Measurements from ENCODE around the gene PDIK1L. TPM values are rescaled to one million over a fixed set of nuclear protein-coding genes. Genes with fewer than 3 reads are reported as not detected.

PDIK1L gene
- total RNA-seq, 1 donor = 6.5 TPM

DNA sequence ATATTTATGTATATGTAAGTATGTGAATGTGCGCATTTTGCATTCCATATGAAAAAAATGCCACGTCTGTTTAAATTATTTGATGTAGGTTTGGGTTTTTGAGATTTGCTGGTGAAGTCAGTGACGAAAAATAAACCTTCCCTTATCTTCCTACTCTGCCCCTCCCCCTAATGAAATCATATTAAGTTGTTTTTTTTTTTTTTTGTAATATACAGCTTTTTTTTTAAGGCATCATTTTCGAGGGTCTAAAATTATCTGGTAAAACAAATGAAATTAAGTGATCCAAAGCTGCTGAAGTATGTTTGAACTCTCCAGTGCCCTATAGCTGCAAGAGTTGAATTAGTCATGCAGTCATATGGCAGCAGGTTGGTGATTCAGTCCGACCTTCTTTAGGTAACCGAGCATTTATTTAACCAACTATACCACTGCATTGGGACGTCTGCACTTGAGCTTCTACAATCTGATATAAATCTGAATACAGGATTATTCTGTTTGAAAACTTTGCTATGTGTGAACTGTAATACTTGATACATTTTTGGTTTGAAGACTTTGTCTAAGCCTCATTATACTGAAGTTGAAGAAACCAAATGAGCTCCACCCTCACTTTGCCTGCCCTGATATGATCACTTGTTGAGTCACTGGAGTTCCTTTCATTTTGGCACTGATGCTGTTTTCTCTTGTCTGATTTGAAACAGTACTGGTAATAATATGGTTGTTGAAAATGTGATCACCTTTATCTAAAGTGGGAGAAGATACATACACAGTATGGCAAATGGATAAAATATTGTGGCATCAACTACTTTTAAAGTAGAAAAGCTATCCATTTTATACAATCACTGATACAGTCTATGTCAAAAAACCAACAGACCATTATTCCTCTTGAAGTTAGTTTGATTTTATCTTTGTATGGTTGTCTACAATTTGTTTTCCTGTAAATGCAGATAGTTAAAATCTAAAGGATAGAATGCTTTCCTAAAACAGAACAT lies 11.7 kb downstream of the PDIK1L start:
- Histone ChIP-seq H3K4me3 (ENCODE audit: insufficient read depth, low read length) (peak overlapping the region; percentile 30), H3K4me1 (ENCODE audit: insufficient read depth, low read length) (peaks cover 39% of the 10 kb centered on the region), H3K4me2 (ENCODE audit: insufficient read depth, low read length) (peak overlapping the region; percentile 67), H2AFZ (ENCODE audit: low read length) (no peak overlapping the region), H3K27ac (ENCODE audit: low read depth, low read length) (peak overlapping the region; percentile 23), H3K9me3 (ENCODE audit: low read depth, low read length) (no peaks in the 10 kb centered on the region), H3K79me2 (ENCODE audit: insufficient read depth, low read length) (peaks cover 3% of the 10 kb centered on the region), H3K36me3 (ENCODE audit: insufficient read depth, low read length) (peaks cover 3% of the 10 kb centered on the region), H4K20me1 (ENCODE audit: insufficient read depth, low read length) (no peaks in the 10 kb centered on the region), H3K27me3 (ENCODE audit: insufficient read depth, low read length) (no peaks in the 10 kb centered on the region)
- peak; percentile 87 for DNase-seq (ENCODE audit: insufficient read length, low spot score, missing footprints)
- TF ChIP-seq, protein P1, sequence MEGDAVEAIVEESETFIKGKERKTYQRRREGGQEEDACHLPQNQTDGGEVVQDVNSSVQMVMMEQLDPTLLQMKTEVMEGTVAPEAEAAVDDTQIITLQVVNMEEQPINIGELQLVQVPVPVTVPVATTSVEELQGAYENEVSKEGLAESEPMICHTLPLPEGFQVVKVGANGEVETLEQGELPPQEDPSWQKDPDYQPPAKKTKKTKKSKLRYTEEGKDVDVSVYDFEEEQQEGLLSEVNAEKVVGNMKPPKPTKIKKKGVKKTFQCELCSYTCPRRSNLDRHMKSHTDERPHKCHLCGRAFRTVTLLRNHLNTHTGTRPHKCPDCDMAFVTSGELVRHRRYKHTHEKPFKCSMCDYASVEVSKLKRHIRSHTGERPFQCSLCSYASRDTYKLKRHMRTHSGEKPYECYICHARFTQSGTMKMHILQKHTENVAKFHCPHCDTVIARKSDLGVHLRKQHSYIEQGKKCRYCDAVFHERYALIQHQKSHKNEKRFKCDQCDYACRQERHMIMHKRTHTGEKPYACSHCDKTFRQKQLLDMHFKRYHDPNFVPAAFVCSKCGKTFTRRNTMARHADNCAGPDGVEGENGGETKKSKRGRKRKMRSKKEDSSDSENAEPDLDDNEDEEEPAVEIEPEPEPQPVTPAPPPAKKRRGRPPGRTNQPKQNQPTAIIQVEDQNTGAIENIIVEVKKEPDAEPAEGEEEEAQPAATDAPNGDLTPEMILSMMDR (IDR thresholded peaks at IDR 0.05; ENCODE audit: extremely low read depth, low read depth, low read length) = no peak

DNA sequence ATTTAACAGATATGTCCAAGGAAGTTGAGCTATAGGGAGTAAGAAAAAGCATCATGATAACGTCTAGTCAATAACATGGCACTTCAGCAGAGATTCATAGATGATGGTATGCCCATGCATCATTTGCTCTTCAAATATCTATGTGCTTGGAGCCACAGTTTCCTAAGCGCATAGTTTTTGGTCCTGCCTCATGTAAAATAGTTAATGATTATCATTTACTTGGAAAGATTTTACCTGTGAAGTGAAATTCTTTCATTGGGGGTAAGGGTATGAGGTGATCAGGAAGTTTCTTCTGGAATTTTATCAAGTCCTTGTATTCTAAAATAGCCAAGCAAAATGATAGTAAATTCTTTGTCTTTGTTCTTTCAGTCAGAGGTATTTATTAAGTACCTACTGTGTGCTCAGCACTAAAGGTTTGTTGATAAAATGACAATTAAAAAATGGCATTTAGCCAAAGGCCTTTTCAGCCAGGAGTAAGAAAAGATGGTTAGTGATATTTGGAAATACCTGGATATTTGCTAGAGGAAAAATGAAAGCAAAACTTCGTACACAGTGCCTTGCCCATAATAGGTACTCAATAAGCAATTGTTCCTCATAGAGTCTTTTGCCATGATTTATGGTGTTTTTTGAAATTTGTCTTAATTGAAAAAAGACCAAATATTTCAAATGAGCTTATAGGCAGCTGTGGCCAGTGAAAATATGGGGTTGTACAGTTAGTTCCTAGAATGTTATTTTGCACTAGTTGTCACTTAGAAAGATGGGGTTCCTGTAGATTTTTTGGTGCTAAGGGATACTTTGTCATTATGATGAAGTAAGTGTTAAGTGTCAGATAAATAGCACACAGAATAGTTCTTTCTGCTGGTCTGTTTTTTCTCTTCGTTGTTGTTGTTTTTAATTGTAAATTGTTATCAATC lies 13.1 kb downstream of the PDIK1L start:
- Histone ChIP-seq H3K79me2 (ENCODE audit: insufficient read depth, low read length) (no peaks in the 10 kb centered on the region), H3K4me1 (ENCODE audit: insufficient read depth, low read length) (peaks cover 39% of the 10 kb centered on the region), H3K36me3 (ENCODE audit: insufficient read depth, low read length) (peaks cover 3% of the 10 kb centered on the region), H2AFZ (ENCODE audit: low read length) (no peak overlapping the region), H3K27me3 (ENCODE audit: insufficient read depth, low read length) (no peaks in the 10 kb centered on the region), H3K9me3 (ENCODE audit: low read depth, low read length) (no peaks in the 10 kb centered on the region), H3K4me3 (ENCODE audit: insufficient read depth, low read length) (no peak overlapping the region), H3K27ac (ENCODE audit: low read depth, low read length) (no peak overlapping the region), H4K20me1 (ENCODE audit: insufficient read depth, low read length) (no peaks in the 10 kb centered on the region), H3K4me2 (ENCODE audit: insufficient read depth, low read length) (no peak overlapping the region)
- DNase-seq (ENCODE audit: insufficient read length, low spot score, missing footprints) = no peak
- TF ChIP-seq, protein P1 (IDR thresholded peaks at IDR 0.05; ENCODE audit: extremely low read depth, low read depth, low read length) = no peak

DNA sequence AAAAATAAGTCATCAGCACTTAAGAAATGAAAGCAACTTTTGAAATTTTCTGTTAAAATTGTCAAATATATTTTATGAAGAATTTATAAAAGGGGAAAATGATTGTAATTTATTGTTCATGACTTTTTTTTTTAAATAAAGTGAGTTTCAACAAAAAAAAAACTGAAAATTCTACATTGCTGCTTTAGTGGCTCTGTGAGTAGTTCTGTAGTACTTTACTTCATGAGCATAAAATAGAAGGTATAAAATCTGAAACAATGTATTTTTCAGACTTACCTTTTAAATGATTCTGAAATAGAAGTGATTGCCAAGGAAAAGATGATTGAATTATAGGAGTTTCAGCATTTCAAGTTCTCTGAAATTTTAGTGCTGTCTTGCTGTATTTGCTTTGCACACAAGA lies 13.8 kb downstream of the PDIK1L start:
- TF ChIP-seq, protein P1 (IDR thresholded peaks at IDR 0.05; ENCODE audit: extremely low read depth, low read depth, low read length) = no peak
- Histone ChIP-seq H3K4me1 (ENCODE audit: insufficient read depth, low read length) (peaks cover 39% of the 10 kb centered on the region), H3K4me2 (ENCODE audit: insufficient read depth, low read length) (no peak overlapping the region), H3K36me3 (ENCODE audit: insufficient read depth, low read length) (peaks cover under 1% of the 10 kb centered on the region), H4K20me1 (ENCODE audit: insufficient read depth, low read length) (no peaks in the 10 kb centered on the region), H3K27ac (ENCODE audit: low read depth, low read length) (no peak overlapping the region), H2AFZ (ENCODE audit: low read length) (no peak overlapping the region), H3K79me2 (ENCODE audit: insufficient read depth, low read length) (no peaks in the 10 kb centered on the region), H3K9me3 (ENCODE audit: low read depth, low read length) (no peaks in the 10 kb centered on the region), H3K27me3 (ENCODE audit: insufficient read depth, low read length) (no peaks in the 10 kb centered on the region), H3K4me3 (ENCODE audit: insufficient read depth, low read length) (no peak overlapping the region)
- no peak for DNase-seq (ENCODE audit: insufficient read length, low spot score, missing footprints)

All from osteoblast (primary cell).